HG03175 (cell line): ENCODE results near the gene GREM1.

Experiments used
- ATAC-seq: cut with Tn5 transposase; IDR thresholded peaks from one replicate; pipeline ENCODE4 v1.9.1; 2021; ENCODE audit warnings: mild to moderate bottlenecking, moderate library complexity; ENCODE audit not compliant: unreplicated experiment

GREM1 gene

GRCh38 chr15:32717426-32718226, at the start of gene GREM1:
Gene GREM1 (plus strand): TSS chr15:32718004. CDS start chr15:32730691, 12,687 bp downstream.
- ATAC-seq: no peak

- ATAC-seq: no peak
Measured at GRCh38 chr15:32668942-32669341, 48.9 kb upstream of the GREM1 start.

- ATAC-seq: no peak
Measured at GRCh38 chr15:32669896-32670611, 47.8 kb upstream of the GREM1 start.

GRCh38 chr15:32670623-32671022, 47.2 kb upstream of the GREM1 start:
- no peak for ATAC-seq

- no peak for ATAC-seq
Measured at GRCh38 chr15:32671339-32672325, 46.2 kb upstream of the GREM1 start.

- no peak for ATAC-seq
Measured at GRCh38 chr15:32674681-32675080, 43.1 kb upstream of the GREM1 start.

GRCh38 chr15:32675466-32675865, 42.3 kb upstream of the GREM1 start:
- ATAC-seq: no peak

- ATAC-seq: no peak
Measured at GRCh38 chr15:32676169-32676568, 41.6 kb upstream of the GREM1 start.

GRCh38 chr15:32677238-32677750, 40.5 kb upstream of the GREM1 start:
- no peak for ATAC-seq

GRCh38 chr15:32679298-32679690, 38.5 kb upstream of the GREM1 start:
- ATAC-seq: no peak

GRCh38 chr15:32682569-32682968, 35.2 kb upstream of the GREM1 start:
- no peak for ATAC-seq

GRCh38 chr15:32682977-32683630, 34.7 kb upstream of the GREM1 start:
- ATAC-seq: no peak

GRCh38 chr15:32683906-32684584, 33.8 kb upstream of the GREM1 start:
- no peak for ATAC-seq

GRCh38 chr15:32685576-32685975, 32.2 kb upstream of the GREM1 start:
- no peak for ATAC-seq

- ATAC-seq: no peak
Measured at GRCh38 chr15:32687556-32687955, 30.2 kb upstream of the GREM1 start.

GRCh38 chr15:32688151-32688639, 29.6 kb upstream of the GREM1 start:
- ATAC-seq: no peak

- no peak for ATAC-seq
Measured at GRCh38 chr15:32690941-32691688, 26.7 kb upstream of the GREM1 start.

- ATAC-seq: no peak
Measured at GRCh38 chr15:32691689-32692038, 26.1 kb upstream of the GREM1 start.

- ATAC-seq: no peak
Measured at GRCh38 chr15:32692286-32692685, 25.5 kb upstream of the GREM1 start.
